Right lung (tissue), 5 donors: ENCODE data around the gene PKN2. TPM values are rescaled to one million over a fixed set of nuclear protein-coding genes. Genes with fewer than 3 reads are reported as not detected.

Source experiments
- DNase-seq, 2 donors: peaks; one replicate each; pipeline ENCODE4 v3.0.0-alpha.2; 2013
- polyA plus RNA-seq, 5 donors: library from polyadenylated mRNA; unstranded; fragments of 120-200 nt; gene quantifications; one replicate each; pipeline versions ENCODE4 v1.2.1 to v1.2.3, GENCODE V29; 2013; ENCODE audit warnings: inconsistent platforms in 1 of 5, low replicate concordance in 1 of 5; ENCODE audit not compliant: insufficient read length in 5 of 5, insufficient read depth in 1 of 5

The PKN2 gene
- polyA plus RNA-seq, 5 donors: 78.1 to 131 (median 111) TPM

DNA sequence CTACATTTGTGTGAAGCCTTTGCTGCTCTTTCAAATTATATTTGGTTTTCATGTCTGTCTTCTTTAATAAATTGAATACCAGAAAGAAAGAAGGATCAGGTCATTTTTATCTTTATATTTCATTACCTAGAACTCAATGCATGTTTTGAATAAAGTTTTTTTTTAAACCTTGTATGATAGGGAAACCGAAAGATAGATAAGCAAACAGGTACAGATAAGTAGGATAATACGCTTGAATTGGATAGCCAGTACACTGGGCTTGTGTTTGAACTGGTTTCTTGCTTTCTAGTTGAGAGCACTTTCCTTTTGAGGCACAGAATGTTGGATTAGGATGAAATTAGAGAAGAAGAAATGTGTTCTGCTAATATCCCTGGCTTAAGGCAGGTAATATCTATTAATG lies 46.9 kb downstream of the PKN2 start:
- no peak for DNase-seq

DNA sequence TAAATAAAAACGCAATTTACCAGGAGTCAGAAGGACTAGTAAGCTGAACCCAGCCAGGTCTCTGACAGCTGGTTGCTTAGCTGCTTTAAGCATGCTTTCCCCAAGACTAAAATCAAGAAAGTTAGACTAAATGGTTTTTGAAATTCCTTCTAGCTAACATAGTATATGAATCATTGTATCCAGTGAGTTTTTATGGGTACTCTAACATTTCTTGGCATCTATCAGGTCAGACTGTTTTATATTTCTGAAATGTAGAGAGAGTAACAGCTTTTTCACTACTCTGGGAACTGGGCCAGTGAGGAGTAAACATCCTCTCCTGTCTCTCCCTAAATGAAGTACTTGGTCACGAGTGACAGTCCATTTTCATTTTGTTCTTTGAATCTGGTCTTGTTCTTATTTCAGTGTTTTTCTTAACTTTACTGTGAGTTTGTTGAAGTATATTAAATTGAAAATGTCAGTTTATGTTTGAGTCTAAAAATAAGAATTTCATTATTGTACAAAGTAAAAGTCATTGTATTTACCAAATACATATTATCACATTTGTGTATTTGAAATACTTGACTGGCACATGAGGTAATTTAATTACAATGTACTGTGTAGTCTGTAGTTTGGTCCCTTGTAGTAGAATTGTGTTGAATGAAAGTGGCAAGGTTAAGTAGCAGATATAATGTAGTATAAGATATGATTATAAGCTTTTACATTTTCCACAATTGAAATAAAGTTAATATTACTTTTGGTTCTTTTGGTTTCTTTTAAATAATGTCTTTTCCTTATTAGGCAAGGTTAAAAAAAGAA lies 47.6 kb downstream of the PKN2 start:
- DNase-seq: peak; percentile 84 to 85

DNA sequence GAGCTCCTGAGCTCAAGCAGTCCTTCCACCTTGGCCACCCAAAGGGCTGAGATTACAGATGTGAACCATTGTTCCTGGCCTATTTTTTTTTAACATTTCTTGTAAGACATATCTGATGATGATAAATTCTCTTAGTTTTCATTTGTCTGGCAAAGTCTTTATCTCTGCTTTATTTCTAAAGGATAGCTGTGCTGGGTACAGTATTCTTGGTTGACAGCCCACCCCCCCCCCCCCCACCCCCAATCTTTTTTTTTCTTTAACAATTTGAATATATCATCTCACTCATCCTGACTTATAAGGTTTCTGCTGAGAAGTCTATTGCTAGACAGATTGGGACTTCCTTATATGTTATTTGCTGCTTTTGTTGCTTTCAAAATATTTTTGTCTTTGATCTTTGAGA lies 51.3 kb downstream of the PKN2 start:
- no peak for DNase-seq

DNA sequence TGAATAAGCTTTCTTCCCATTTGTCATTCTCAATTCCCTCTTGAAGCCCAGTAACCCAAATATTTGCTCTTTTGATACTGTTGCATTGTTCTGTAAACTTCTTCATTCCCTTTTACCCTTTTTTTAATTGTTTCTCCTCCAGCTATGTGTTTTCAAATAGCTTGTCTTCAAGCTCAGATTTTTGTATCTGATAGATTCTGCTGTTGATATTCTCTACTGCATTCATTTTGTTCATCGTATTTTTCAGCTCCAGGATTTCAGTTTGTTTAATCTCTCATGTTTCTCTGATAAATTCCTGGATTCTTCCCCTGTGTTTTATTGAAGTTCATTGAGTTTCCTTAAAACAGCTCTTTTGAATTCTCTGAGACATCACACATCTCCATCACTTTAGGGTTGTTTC lies 51.8 kb downstream of the PKN2 start:
- DNase-seq: no peak

DNA sequence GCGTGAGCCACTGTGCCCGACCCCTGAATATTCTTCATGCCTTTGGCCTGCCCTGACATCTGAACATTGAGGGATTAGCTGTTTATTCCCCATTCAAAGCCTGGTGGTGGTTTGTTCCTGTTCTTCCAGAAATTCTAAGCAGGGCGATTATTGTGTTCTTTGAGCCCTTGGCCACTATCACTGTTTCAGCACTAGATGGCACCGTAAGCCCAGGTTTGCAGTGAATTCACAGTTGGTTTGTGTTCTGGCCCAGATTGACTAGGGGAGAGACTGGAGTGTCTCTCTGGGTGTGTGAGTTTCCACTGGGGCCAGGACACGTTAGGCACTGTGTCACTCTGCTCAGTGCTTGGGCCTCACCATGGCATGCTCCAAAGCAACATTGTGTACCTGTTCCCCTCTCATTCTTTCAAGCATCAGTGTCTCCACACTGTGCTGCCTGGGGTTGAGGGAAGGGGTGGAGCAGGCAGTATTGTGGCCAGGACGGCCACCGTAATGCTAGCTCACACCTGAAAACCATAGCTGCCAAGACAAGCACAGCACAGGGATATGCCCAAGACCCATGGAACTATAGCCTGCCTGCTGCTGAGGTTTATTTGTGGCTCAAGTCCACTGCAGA lies 52.7 kb downstream of the PKN2 start:
- no peak for DNase-seq

DNA sequence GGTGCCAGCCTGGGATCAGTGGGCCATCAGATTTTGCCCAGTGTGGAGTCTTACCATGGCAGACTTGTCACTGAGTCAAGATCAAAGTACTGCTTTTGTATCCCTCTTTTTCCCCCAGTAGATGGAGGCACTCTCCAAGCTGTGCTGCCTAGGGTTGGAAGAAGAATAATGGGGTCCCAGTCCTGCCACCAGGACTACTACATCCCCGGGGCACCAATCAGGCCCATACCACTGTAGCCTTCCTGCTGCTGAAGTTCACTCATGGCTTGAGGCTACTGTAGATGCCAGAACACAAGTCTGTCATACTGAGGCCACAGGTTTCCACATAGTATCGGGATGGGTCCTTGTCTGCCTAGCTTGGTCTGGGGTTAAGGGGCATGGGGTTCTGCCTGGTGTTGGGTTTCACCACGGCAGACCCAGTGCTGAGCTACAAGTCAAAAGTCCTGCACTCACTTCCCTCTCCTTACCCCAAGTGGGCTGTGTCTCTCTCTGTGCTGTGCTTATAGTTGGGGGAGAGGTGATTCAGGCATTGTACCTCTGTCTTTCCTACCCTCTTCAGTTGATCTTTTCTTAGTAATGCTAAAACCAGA lies 53.4 kb downstream of the PKN2 start:
- DNase-seq: no peak

DNA sequence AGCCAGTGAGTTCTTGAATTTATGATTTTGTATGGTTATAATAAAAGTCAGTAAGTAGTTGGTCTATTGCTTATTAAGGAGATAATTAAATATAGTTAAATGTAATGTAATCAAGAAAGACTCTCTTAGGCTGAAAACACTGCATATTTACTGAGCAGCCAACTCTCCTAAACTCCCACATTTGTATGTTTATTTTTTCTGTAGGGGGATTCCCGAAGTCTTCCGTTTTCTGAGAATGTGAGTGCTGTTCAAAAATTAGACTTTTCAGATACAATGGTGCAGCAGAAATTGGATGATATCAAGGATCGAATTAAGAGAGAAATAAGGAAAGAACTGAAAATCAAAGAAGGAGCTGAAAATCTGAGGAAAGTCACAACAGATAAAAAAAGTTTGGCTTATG lies 56.7 kb downstream of the PKN2 start:
- DNase-seq: no peak

DNA sequence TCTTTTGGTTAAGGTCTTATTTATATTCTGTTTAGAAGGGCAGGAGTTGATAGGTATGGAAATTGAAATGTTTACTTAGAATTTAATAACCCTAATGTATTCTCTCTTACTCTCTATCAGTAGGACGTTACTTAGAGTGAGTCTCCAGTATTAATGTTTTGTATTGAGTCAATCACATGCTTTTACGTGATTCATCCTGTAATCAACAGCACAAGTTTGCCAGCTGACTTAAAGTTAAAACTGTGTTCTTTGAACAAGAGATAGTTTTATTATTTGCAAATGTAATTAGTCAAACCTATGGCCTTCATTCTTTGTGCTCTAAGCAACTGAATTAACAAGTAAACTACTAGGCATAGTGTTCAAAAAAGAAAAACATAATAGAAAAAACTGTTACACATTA lies 57.3 kb downstream of the PKN2 start:
- DNase-seq: no peak

DNA sequence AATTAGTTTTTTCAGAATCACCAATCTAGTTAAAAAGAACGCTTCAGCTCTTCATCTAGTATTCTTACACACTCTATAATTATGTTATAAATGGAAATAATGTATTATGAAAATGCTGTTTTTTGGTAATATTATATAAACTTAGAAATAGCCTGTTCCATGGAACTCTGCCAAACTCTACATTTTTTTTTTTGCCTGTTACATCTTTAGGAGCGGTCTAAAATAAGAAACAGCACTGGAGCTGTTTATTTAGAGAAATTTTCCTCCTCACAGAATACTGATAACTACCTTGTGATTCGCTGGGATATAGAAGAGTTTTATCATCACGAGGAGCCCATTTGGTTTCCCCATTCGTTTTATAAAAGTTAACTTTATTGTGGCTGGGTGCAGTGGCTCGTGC lies 58.5 kb downstream of the PKN2 start:
- peak; percentile 13 to 17 for DNase-seq

DNA sequence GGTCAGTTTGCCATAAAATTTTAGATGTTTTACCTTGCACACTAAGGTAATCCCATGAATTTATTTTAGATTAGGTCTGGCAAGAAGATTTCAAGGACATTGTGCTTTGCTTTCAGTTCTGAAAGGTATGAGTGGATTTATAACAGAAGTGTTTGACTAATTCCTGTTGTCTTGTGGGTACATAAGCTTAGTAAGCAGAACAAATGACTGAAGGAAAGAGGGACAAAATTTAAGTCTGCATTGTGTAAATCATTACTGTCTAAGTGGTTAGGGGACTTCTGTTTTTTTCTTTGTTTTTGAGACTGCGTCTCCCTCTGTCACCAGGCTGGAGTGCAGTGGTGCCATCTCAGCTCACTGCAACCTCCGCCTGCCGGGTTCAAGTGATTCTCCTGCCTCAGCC lies 60.1 kb downstream of the PKN2 start:
- DNase-seq: no peak

DNA sequence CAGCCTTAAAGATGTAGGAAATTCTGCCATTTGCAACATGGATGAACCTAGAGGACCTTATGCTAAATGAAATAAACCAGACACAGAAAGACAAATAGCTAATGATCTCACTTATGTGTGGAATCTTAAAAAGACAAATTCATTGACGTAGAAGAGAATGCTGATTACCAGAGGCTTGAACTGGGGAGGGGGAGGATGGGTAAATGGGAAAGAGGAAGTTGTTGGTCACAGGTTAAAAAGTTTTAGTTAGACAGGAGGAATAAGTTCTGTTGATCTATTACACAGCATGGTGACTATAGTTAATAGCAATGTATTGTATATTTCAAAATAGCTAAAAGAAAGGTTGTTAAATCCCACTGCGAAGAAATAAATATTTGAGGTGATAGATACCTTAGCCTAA lies 62.8 kb downstream of the PKN2 start:
- DNase-seq: no peak

DNA sequence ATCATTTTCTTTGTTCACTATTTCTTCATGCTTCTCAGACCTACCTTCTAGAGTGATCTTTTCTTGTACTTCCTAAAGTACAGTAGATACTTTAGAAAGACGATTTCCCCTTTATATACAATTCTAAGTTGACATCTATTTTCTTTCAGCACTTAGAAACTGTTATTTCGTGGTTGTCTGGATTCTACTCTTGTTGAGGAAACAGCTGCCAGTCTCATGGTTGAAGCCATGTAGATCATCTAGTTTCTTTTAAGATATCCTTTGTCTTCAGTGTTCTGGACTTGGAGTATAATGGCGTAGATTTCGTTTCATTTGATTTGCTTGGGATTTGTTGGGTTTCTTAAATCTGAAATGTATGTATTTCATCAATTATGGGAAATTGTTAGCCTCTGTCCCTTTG lies 67.6 kb downstream of the PKN2 start:
- no peak for DNase-seq

DNA sequence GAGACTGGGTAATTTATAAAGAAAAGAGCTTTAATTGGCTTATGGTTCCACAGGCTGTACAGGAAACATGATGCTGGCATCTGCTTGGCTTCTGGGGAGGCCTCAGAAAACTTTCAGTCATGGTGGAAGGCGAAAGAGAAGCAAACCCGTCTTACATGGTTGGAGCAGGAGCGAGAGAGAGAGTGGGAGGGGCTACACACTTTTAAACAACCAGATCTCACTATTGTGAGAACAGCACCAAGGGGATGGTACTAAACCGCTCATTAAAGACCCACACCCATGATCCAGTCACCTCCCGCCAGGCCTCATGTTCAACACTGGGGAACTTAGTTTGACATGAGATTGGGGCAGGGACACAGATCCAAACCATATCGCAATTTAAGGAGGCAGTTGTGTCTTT lies 69.4 kb downstream of the PKN2 start:
- DNase-seq: no peak

DNA sequence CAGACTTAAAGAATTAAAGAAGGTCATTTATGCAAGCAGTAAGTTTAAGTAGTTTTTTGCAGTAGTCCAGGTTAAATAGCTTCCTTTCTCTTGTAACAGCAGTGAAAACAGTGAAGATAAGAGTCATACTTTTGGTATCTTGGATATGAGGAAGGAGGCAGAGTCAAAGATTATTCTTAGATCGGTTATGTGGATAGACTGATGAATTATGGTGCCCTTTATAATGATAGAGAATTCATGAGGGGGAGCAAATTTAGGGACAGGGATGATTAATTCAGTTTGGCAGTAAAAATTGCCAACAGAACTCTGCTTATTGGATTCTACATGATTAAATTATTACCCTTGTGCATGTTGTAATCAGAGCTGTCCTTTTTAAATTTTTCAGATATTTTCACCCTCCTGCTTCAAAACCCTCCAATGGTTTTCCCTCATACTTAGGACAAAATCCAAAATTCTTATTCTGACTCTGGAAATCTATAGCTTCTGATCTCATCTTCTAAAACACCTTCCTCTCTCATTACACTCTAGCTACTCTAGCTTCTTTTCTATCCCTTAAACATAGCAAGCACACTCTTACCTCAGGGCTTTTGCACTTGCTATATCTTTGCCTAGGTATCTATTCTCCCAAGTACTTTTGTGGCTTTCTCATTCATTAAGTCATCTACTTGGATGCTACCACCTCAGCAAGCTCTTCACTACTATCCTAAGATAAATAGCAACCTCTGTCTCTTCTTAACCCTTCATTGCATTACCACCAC lies 79.8 kb downstream of the PKN2 start:
- no peak for DNase-seq

DNA sequence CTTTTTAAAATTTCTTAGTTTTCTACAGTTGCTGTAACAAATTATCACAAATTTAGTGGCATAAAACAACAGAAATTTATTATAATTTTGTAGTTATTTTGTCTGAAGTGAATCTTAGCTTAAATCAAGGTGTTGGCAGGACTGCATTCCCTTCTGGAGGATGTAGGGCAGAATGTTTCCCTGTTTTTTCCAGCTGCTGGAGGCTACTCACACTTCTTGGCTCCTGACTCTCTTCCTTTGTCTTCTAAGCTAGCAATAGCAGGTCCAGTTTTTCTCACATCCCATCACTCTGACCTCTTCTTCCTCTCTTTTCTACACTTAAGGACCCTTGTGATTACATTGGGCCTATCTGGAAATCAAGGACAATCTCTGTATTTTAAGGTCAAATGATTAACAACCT lies 84.1 kb downstream of the PKN2 start:
- DNase-seq: no peak

DNA sequence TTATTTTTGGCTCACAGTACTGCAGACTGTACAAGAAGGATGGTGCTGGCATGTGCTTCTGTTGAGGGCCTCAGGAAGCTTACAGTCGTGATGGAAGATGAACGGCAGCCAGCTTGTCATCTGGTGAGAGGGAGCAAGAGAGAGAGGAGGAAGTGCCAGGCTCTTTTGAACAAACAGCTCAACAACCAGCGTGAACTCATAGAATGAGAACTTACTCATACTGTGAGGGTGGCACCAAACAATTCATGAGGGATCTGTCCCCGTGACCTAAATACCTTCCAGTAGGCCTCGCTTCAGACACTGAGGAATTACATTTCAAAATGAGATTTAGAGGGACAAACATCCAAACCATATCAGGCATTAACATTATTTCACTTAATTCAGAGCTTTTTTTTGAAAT lies 84.7 kb downstream of the PKN2 start:
- no peak for DNase-seq

DNA sequence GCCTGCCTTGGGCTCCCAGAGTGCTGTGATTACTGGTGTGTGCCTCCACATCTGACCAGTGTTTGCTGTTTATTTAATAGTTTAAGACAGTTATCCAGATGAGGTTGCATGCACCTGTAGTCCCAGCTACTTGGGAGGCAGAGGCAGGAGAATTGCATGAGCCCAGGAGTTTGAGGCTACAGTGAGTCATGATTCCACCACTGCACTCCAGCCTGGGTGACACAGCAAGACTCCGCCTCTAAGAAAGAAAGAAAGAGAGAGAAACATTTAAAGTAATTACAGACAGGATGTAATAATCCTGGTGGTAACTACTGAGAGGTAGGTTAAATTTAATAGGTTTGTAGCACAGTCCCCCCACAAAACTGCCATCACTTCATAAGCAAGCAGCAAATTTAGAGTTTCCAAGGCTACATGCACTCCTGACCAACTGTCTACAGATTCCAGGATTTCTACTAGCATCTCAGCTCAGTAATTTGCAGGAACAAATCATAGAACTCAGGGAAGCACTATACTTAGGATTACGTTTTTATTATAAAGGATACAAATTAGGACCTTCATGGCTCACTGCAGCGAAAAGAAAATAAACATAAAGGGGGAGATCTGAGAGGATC lies 89.6 kb downstream of the PKN2 start:
- no peak for DNase-seq

DNA sequence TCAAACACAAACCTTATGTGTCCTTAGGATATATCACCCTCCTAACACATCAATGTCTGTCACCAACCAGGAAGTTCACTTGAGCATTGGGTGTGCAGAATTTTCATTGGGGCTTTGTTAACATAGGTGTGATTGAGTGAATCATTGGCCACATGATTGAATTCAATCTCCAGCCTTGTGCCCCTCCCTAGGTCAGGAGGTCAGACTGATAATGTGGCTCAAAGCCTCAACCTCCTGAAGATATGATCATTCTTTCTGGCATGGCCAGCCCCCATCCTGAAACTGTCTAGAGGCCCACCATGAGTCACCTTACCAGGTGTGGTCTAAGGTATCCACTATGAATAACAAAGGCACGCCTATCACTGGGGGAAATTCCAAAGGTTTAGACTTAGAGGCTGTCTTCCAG lies 90.1 kb downstream of the PKN2 start:
- DNase-seq: no peak

DNA sequence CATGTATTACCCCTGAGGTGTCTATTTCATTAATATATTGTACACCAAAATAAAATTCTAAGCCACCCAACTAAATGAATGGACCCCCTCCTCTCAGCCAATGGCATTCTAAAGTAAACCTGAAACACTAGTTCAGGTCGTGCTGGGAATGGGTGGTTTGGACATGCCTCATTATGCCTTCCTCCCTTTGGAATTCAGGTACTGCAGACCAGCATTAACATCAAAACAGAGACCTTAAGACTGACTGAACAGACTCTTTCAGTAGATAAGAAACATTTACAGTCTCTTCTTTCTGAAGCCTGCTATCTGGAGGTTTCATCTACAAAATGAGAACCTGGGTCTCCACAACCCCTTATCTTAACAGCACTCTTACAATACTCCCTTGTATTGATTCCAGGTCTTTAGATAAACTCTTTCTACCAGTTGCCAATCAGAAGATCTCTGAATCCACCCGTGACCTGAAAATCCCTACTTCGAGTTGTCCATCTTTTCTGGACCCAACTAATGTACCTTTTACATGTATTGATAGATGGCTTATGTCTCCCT lies 93.6 kb downstream of the PKN2 start:
- DNase-seq: no peak

DNA sequence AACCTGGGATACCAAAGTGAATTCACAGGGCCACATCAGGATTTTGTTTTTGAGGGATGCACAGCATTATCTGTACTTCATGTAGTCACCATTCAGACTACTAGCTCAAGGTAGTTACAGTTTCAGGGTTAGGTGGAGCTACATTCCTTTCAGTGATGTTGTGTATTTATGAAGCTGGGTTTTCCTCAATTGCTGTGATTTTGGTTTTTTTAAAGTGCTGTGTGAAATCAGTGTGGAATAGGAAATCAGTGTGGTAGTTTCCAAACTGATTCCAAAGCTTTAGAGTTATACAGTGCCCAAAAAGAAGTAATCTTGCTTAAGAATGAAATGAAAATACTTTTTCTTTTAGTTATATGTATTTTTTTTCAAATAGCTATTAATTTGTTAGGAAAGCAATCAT lies 95.8 kb downstream of the PKN2 start:
- no peak for DNase-seq

DNA sequence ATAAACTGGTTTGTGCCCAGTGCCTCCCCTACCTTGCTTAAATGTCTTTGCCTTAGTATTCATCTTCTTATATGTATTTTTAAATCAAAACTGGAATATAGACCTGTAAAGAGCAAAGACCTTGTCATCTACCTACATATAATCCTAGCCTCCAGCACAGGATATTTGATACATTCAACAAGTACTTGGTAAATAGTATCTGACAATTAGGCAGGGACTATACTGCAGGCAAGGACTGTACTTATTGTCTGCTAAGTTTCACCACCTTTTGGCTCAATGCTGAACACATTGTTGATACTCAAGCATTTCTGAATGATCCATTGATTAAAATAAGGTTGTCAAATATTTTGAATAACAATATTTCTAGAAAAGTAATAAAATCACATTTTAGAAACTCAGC lies 96.4 kb downstream of the PKN2 start:
- no peak for DNase-seq

DNA sequence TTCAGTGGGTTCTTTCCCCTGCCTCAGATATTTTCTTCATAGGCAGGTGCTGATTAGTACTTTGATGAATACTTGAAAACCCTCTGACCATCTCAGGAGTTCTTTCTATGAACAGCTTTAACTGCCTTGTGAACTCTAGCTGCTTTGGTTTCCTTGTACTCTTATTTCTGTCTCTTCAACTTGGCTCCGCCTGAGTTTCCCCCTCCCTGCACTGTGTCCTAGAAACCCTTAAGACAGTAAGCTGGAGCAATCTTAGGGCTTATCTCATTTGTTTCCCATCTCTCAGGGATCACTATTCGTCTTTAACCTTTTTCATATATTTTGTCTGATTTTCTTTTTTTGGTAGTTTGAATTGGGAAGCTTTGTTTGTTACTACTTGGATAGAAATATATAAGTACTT lies 99.1 kb downstream of the PKN2 start:
- DNase-seq: no peak
